Measurements from ENCODE around the gene CEP192.

Gene CEP192

GRCh38 chr18:12975488-12975887, 15.7 kb upstream of the CEP192 start:
- no peak for TF ChIP-seq CEBPB (IDR thresholded peaks at IDR 0.05)
- TF ChIP-seq RAD21 (IDR thresholded peaks at IDR 0.05; ENCODE audit: low read depth) = no peak
- no peak for TF ChIP-seq EP300 (IDR thresholded peaks at IDR 0.05; ENCODE audit: borderline replicate concordance)
- TF ChIP-seq MAX (IDR thresholded peaks at IDR 0.05) = no peak
- no peak for TF ChIP-seq TEAD4 (IDR thresholded peaks at IDR 0.05)
- TF ChIP-seq NFIC (IDR thresholded peaks at IDR 0.05) = no peak
- no peak for TF ChIP-seq TAF1 (IDR thresholded peaks at IDR 0.05; ENCODE audit: low read depth)
- TF ChIP-seq TCF12 (IDR thresholded peaks at IDR 0.05; ENCODE audit: low read depth) = no peak
- no peak for TF ChIP-seq FOXM1 (IDR thresholded peaks at IDR 0.05; ENCODE audit: borderline replicate concordance, low read depth)
- no peak for TF ChIP-seq CREB1 (IDR thresholded peaks at IDR 0.05; ENCODE audit: low read depth)
- no peak for TF ChIP-seq EGR1 (IDR thresholded peaks at IDR 0.05)
- no peak for TF ChIP-seq YY1 (IDR thresholded peaks at IDR 0.05; ENCODE audit: low read depth)
- TF ChIP-seq USF1 (IDR thresholded peaks at IDR 0.05) = no peak
- TF ChIP-seq REST (IDR thresholded peaks at IDR 0.05; ENCODE audit: low read depth) = no peak
- no peak for TF ChIP-seq ZBTB7A (IDR thresholded peaks at IDR 0.05; ENCODE audit: low read depth)

- no peak for TF ChIP-seq CREB1 (IDR thresholded peaks at IDR 0.05; ENCODE audit: low read depth)
- no peak for TF ChIP-seq EGR1 (IDR thresholded peaks at IDR 0.05)
- TF ChIP-seq TCF12 (IDR thresholded peaks at IDR 0.05; ENCODE audit: low read depth) = no peak
- no peak for TF ChIP-seq ZBTB7A (IDR thresholded peaks at IDR 0.05; ENCODE audit: low read depth)
- no peak for TF ChIP-seq REST (IDR thresholded peaks at IDR 0.05; ENCODE audit: low read depth)
- no peak for TF ChIP-seq CEBPB (IDR thresholded peaks at IDR 0.05)
- TF ChIP-seq FOXM1 (IDR thresholded peaks at IDR 0.05; ENCODE audit: borderline replicate concordance, low read depth) = no peak
- TF ChIP-seq USF1 (IDR thresholded peaks at IDR 0.05) = no peak
- no peak for TF ChIP-seq YY1 (IDR thresholded peaks at IDR 0.05; ENCODE audit: low read depth)
- TF ChIP-seq MAX (IDR thresholded peaks at IDR 0.05) = no peak
- no peak for TF ChIP-seq TEAD4 (IDR thresholded peaks at IDR 0.05)
- TF ChIP-seq RAD21 (IDR thresholded peaks at IDR 0.05; ENCODE audit: low read depth) = no peak
Observed at GRCh38 chr18:12976305-12976704, 14.9 kb upstream of the CEP192 start.

GRCh38 chr18:12989397-12990122, 1.6 kb upstream of the CEP192 start:
- TF ChIP-seq CREB1 (IDR thresholded peaks at IDR 0.05; ENCODE audit: low read depth) (no peak), EP300 (IDR thresholded peaks at IDR 0.05; ENCODE audit: borderline replicate concordance) (no peak), REST (IDR thresholded peaks at IDR 0.05; ENCODE audit: low read depth) (no peak), TAF1 (IDR thresholded peaks at IDR 0.05; ENCODE audit: low read depth) (no peak), YY1 (IDR thresholded peaks at IDR 0.05; ENCODE audit: low read depth) (no peak), NFIC (IDR thresholded peaks at IDR 0.05) (no peak), FOXM1 (IDR thresholded peaks at IDR 0.05; ENCODE audit: borderline replicate concordance, low read depth) (no peak), USF1 (IDR thresholded peaks at IDR 0.05) (no peak), RAD21 (IDR thresholded peaks at IDR 0.05; ENCODE audit: low read depth) (no peak), MAX (IDR thresholded peaks at IDR 0.05) (no peak), TEAD4 (IDR thresholded peaks at IDR 0.05) (no peak), CEBPB (IDR thresholded peaks at IDR 0.05) (no peak), ZBTB7A (IDR thresholded peaks at IDR 0.05; ENCODE audit: low read depth) (no peak), EGR1 (IDR thresholded peaks at IDR 0.05) (no peak), TCF12 (IDR thresholded peaks at IDR 0.05; ENCODE audit: low read depth) (no peak)
